Testis (tissue), 2 donors: Measurements from ENCODE around the gene NAGLU.

Experiments
- CTCF ChIP-seq, 3 experiments: fragments of 450-650 bp in 2 of 3; fragments of 200-600 bp in 1 of 3; sonication (generic) in 1 of 3; IDR thresholded peaks; one replicate each; pipeline ENCODE4 v1.5.1; 2016 to 2019; ENCODE audit warnings: antibody characterized with exemption in 3 of 3, mild to moderate bottlenecking in 2 of 3, moderate library complexity in 1 of 3
- POLR2A ChIP-seq: fragments of 450-650 bp; IDR thresholded peaks from one replicate; pipeline ENCODE4 v1.6.1; 2017; ENCODE audit warnings: antibody characterized with exemption, mild to moderate bottlenecking, moderate library complexity

DNA sequence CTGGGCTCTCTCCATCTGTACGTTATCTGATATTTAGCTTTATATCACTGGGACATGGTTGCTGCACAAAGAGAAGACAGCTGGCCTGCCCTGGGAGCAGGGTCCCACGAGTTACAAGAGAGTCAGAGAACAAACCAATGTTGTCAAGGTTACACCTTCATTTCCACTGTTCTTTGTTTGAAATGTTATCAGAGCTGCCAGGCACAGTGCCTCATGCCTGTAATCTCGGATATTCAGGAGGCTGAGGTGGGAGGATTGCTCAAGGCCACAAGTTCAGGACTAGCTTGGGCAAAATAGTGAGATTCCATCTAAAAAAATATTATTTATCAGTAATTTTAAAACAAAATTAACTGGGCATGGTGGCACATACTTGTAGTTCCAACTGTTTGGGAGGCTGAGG lies 42.7 kb upstream of the NAGLU start:
- TF ChIP-seq POLR2A = no peak
- no peak for TF ChIP-seq CTCF (IDR thresholded peaks at IDR 0.05)
